ENCODE results near the gene KNSTRN. TPM values are rescaled to one million over a fixed set of nuclear protein-coding genes. Genes with fewer than 3 reads are reported as not detected.

Gene KNSTRN
- total RNA-seq, 2 donors from 2014 or later: 12.9 to 19.8 TPM

DNA sequence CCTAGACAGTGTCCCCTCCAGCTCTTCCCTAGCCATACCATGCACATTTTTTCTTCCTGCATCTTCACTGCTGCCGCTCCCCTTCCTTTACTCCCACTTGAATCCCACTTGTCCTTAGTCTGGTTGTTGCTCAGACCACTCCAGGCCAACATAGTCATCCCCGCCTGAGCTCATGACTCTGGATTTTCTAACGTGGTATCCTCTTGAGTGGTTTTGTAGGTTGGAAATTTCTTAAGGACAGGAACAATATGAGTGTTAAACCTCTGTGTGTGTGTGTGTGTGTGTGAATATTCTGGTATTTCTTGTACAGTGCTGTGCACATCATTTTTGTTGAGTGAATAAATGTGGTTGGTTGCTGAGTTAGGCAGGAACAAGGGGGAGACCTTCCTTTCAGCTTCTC lies 61.3 kb downstream of the KNSTRN start:
- Histone ChIP-seq H3K4me3 (no peak overlapping the region), H3K27ac (no peak overlapping the region), H3K36me3 (no peaks in the 10 kb centered on the region), H3K27me3 (replicated peaks; ENCODE audit: insufficient read depth) (no peaks in the 10 kb centered on the region), H3K4me1 (replicated peaks) (peaks cover 7% of the 10 kb centered on the region), H3K9me3 (no peaks in the 10 kb centered on the region)
- TF ChIP-seq POLR2AphosphoS5 (IDR thresholded peaks at IDR 0.05): no peak
- TF ChIP-seq, protein P1, sequence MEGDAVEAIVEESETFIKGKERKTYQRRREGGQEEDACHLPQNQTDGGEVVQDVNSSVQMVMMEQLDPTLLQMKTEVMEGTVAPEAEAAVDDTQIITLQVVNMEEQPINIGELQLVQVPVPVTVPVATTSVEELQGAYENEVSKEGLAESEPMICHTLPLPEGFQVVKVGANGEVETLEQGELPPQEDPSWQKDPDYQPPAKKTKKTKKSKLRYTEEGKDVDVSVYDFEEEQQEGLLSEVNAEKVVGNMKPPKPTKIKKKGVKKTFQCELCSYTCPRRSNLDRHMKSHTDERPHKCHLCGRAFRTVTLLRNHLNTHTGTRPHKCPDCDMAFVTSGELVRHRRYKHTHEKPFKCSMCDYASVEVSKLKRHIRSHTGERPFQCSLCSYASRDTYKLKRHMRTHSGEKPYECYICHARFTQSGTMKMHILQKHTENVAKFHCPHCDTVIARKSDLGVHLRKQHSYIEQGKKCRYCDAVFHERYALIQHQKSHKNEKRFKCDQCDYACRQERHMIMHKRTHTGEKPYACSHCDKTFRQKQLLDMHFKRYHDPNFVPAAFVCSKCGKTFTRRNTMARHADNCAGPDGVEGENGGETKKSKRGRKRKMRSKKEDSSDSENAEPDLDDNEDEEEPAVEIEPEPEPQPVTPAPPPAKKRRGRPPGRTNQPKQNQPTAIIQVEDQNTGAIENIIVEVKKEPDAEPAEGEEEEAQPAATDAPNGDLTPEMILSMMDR (IDR thresholded peaks at IDR 0.05): no peak
- TF ChIP-seq POLR2A (IDR thresholded peaks at IDR 0.05): no peak
- intact Hi-C loops (cut with DNase I): loop anchor here (5.0 kb wide), 1 partner anchor 123 kb away; the partner anchor contains the start of genes CCDC32 and RPUSD2
- 90% methylated on average over 3 of the region's 3 CpGs for WGBS
- no peak for DNase-seq (ENCODE audit: low spot score)

Other genes starting within 250 kb of the KNSTRN start
- 1 to 10 TPM; 2.5 to 8.2 TPM for gene BUB1B, start 221.7 kb upstream of the KNSTRN start, total RNA-seq
- 100 to 1,000 TPM in 1 of 2 donors, 10 to 100 TPM in 1; 13.8 to 190 TPM for gene PAK6, start 143.7 kb upstream of the KNSTRN start, total RNA-seq
- 1 to 10 TPM in 1 of 2 donors, not detected in 1; 2.7 TPM for gene ANKRD63, start 99.7 kb upstream of the KNSTRN start, total RNA-seq
- 10 to 100 TPM in 1 of 2 donors, 1 to 10 TPM in 1; 1.5 to 13.0 TPM for gene PLCB2, start 74.8 kb upstream of the KNSTRN start, total RNA-seq
- gene INAFM2, start 59.0 kb upstream of the KNSTRN start, total RNA-seq: 10 to 100 TPM; 18.7 to 24.3 TPM
- gene CCDC9B, start 41.8 kb upstream of the KNSTRN start, total RNA-seq: 10 to 100 TPM in 1 of 2 donors, 1 to 10 TPM in 1; 9.0 to 29.7 TPM
- gene PHGR1, start 31.7 kb upstream of the KNSTRN start, total RNA-seq: not detected
- gene DISP2, start 24.5 kb upstream of the KNSTRN start, total RNA-seq: 1 to 10 TPM in 1 of 2 donors, under 1 TPM in 1; 0.27 to 1.6 TPM
- gene IVD, start 23.1 kb downstream of the KNSTRN start, total RNA-seq: 100 to 1,000 TPM; 112 to 115 TPM
- 10 to 100 TPM; 17.0 to 39.4 TPM for gene BAHD1, start 58.2 kb downstream of the KNSTRN start, total RNA-seq
- gene CHST14, start 88.3 kb downstream of the KNSTRN start, total RNA-seq: 10 to 100 TPM; 14.9 to 22.3 TPM
- 10 to 100 TPM; 17.5 to 27.5 TPM for gene CCDC32, start 182.3 kb downstream of the KNSTRN start, total RNA-seq
- 10 to 100 TPM; 11.2 to 24.1 TPM for gene RPUSD2, start 186.6 kb downstream of the KNSTRN start, total RNA-seq
- gene KNL1, start 211.5 kb downstream of the KNSTRN start, total RNA-seq: 10 to 100 TPM in 1 of 2 donors, 1 to 10 TPM in 1; 1.6 to 18.7 TPM